C4-2B (cell line): ENCODE results near the gene CFL1.
A peak's percentile ranks its signal among the peaks of the same experiment; 100 is the strongest.

ENCODE experiments used
- H3K27ac ChIP-seq: fragments of 450-650 bp; 2 replicates; pipeline ENCODE4 v1.5.1; 2017
- CTCF ChIP-seq: fragments of 450-650 bp; conservative IDR thresholded peaks from 2 replicates; pipeline ENCODE4 v1.5.1; 2017; ENCODE audit warnings: mild to moderate bottlenecking
- ZFX ChIP-seq: fragments of 450-650 bp; IDR thresholded peaks from 2 replicates; pipeline ENCODE4 v1.6.1; 2017

Gene CFL1

DNA sequence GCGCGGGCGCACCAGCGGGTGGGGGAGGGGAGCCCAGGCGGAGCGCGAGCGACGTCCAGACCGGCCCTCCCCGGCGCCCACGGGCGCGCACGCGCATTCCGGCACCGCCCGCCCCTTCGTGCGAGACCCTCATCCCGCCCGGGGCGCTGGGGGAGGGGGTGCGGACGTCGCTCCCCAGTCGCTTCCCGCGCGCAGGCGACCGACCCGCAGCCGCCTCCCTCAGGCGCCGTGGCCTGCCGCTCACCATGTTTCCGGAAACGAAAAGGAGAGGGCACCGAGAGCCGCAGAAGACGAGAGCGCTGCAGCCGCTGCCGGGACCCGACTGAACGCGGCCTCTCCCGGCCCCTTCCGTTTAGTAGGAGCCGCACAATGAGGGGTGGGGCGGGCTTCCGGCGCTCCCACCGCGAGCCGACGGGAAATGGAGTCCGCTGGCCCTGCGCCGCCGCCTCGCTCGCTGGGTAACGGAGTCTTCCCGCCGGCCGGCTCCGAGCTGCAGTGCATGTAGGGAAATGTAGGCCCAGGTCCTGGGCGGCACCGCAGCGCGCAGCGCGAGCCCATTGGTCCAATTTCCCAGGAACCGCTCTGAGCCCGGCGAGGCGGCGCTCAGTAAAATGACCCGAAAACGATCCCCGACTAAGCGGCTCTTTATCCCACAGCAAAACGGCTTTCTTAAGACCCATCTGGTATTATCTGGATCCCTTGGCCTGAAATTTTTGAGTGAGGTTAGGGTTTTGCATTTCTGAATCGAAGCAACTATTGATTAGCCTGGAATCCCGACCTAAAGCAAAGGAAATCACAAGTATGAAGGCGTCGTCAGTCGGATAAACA is at the start of gene CFL1:
Gene CFL1 (minus strand): TSS at position 328 of the 828 bp plus-strand sequence. CDS start 81 bp downstream, at position 247.
- peak within 1 kb of the TSS; percentile 98 for H3K27ac ChIP-seq
- TF ChIP-seq ZFX (no peak), CTCF (no peak)

GRCh38 chr11:65906602-65907001 is 48.6 kb upstream of the CFL1 start:
- TF ChIP-seq CTCF (no peak), ZFX (no peak)
- H3K27ac ChIP-seq: no peak overlapping the region

DNA sequence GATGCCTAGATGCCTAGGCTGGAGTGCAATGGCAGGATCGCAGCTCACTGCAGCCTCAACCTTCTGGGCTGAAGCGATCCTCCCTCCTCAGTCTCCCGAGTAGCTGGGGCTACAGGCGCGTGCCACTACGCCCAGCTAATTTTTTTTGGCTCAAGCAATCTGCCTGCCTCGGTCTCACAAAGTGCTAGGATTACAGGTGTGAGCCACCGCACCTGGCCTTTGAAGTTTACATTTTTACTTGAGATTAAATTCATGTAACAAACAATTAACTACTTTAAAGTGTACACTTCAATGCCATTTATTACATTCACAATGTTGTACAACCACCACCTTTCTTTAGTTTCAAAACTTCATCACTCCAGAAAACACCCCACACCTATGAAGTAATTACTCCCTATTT is 45.7 kb upstream of the CFL1 start:
- TF ChIP-seq CTCF: no peak
- no peak for TF ChIP-seq ZFX
- H3K27ac ChIP-seq: no peak overlapping the region

- TF ChIP-seq ZFX (no peak), CTCF (no peak)
- no peak overlapping the region for H3K27ac ChIP-seq
These were observed 45.1 kb upstream of the CFL1 start for GRCh38 chr11:65903068-65903481.

DNA sequence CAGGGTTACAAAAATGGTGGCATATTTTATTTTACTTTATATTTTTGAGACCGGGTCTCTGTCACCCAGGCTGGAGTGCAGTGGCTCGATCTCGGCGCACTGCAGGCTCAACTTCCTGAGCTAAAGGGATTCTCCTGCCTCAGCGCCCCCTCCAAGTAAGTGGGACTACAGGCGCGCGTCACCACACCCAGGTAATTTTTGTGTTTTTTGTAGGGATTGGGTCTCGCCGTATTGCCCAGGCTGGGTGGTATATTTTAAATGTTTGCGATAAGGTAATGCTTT is 42.9 kb upstream of the CFL1 start:
- H3K27ac ChIP-seq: no peak overlapping the region
- no peak for TF ChIP-seq ZFX
- no peak for TF ChIP-seq CTCF

GRCh38 chr11:65900125-65900898 is 42.3 kb upstream of the CFL1 start, which contains the start of gene FOSL1:
FOSL1 (minus strand) TSS chr11:65900388; CDS start chr11:65900339, 49 bp downstream.
- no peak for TF ChIP-seq CTCF
- no peak for TF ChIP-seq ZFX
- no peak within 1 kb of the TSS; the same call in 1 of the 2 replicates for H3K27ac ChIP-seq
